RPMI7951 (cell line): ENCODE data around the gene CCDC91. TPM values are rescaled to one million over a fixed set of nuclear protein-coding genes. Genes with fewer than 3 reads are reported as not detected.

Experiments used
- DNase-seq: peaks from one replicate; pipeline ENCODE4 v3.0.0-alpha.2; 2012; ENCODE audit warnings: low read depth
- total RNA-seq: library from RNA; depleted of rRNA; stranded (reverse); fragments of >200 nt; shearing (Covaris generic); gene quantifications from 2 replicates; pipeline ENCODE4 v1.2.3, GENCODE V29; 2014

The CCDC91 gene
- total RNA-seq, 1 experiment from 2014 or later = 14.3 TPM

- peak; percentile 49 for DNase-seq
These were observed 345.8 kb downstream of the CCDC91 start for GRCh38 chr12:28536088-28536487.

DNA sequence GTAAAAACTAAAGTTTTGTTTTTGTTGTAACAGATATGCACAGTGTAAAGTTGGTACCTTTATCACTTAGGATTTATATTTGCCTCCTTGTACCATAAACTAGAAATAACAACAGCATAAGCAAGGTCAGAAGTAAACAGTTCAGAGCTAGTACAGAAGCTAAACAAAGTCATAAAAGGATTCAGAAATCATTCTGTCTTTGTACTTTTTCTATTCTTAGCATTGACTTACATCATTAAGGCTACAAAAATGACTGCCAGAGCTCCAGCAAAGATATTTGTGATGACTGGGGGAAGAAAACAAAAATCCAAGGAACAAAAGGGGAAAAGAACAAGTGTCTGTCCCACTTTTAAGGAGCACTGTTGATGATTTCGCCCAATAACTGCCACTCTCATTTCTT, 347.2 kb downstream of the CCDC91 start:
- DNase-seq = no peak

DNA sequence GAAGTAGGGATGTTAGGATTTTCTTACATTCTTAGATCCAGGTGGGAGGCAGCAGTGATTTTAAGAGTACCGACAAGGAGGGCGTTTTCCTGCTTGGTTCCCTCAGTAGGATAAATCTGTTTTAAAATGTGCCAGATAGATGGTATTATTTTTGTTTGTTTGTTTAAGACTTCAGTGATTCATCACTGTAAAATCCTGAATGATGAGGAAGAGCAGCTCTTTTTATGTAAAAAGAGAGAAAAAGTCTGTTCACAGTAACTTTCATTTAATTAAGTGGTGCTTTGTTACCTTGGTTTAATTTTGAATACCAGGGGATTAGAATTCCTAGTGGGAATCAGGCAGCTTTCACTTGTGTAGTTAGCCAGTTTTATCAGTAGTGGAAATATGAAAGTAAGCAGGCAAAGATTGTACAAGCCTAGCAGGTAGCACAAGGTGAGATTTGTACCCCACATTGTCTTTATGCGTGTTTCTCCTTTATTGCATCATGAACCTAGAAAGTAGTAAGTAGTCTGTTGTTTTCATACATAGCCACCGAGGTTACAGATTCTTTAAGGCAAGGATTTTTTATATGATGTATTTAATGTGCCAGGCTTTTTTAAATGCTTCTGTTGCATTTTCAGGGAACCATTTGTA, 349.6 kb downstream of the CCDC91 start:
- DNase-seq = no peak

DNA sequence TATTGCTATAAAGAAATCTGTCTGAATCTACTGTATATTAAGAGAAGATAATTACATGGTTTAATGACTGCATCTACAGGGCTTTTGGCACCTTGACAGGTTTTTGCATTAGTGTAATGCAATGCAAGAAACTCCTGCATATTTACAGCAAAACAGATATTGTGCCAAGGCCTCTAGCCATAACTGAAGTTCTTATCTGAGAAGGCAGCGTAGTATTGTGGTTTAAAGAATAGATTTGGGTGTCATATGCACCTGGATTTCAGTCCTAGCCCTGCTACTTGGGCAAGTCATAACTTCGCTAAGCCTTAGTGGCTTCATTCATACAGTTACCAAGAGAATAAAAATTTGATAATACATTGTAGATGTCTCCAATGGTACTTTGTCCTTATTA, 350.1 kb downstream of the CCDC91 start:
- no peak for DNase-seq

- DNase-seq = no peak
These were observed 353.0 kb downstream of the CCDC91 start for GRCh38 chr12:28543021-28543890.

- DNase-seq = peak; percentile 62
These were observed 360.8 kb downstream of the CCDC91 start for GRCh38 chr12:28550757-28551704.

- DNase-seq = no peak
These were observed 362.2 kb downstream of the CCDC91 start for GRCh38 chr12:28552251-28552970.

DNA sequence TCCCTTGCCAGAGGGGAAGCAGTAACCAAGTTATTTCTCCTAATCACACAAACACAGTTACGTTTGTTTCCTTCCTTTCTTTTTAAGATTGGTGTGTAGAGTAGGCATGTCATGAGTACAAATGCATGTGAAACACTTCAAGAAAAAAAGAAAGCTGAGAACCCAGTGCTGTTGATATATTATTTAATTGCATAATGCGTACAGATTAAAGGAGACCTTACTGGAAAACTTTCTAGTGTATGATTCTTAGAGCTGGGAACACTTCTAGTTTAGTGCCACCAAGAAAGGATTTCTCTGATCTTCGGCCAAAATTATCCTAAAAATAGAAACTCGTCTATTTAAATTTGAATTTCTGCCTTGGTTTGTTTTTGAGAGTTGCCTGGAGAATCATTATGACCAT, 365.5 kb downstream of the CCDC91 start:
- no peak for DNase-seq

DNA sequence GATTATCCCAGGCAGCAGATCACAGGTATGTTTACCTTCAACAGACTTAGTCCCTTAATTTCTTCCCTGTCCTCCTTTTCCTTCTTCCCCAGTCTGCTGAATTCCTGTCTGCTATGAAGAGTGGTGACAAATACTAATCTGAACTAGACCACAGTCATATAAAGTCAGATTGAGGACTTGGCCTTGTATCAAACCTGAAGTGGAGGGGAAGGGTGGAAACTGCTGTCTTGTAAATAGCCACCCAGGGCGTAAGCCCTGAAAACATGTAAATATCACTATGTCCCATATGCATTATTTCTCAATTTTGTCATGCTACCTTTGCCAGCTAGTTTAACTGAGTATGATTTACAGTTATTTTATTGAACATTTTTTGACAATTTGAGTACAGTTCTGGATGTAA, 368.0 kb downstream of the CCDC91 start:
- no peak for DNase-seq

DNA sequence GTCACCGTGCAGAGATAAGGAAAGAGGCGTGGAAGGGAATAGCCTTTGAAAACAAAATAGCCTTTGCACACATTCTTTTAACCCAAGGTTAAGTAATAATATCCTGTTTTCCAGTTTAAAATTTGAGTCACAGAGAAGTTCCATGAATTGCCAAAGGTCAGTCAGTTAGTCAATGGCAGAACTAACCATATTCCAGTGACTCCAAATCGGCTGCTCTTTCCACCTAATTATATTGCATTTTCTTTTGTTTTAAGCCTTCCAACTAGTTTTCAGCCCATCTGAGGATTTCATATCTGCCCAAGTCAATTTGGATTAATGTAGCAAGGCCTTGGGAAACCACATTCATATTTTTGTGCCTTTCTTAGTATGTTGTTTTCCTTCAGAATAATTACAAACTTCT, 373.0 kb downstream of the CCDC91 start:
- no peak for DNase-seq

DNA sequence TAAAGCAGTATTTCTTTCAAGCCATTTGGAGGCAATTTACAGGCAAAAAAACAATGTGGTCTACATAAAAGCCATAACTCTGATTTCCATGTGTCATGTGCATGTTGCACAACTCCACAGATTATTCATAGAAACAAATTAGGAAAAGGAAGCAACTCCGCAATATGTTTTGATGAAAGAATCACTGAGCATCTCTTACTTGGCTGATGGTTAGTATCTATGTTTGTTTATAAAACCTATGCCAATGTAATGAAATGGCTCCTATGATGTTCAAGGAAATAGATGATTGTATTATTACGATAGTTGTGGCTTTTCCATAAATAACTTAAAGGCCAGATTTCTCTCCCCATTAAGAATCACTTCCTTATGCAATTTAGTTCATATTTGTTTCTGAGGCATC, 373.7 kb downstream of the CCDC91 start:
- DNase-seq = peak; percentile 13

GRCh38 chr12:28568118-28568517, 377.9 kb downstream of the CCDC91 start:
- DNase-seq = peak; percentile 65

DNA sequence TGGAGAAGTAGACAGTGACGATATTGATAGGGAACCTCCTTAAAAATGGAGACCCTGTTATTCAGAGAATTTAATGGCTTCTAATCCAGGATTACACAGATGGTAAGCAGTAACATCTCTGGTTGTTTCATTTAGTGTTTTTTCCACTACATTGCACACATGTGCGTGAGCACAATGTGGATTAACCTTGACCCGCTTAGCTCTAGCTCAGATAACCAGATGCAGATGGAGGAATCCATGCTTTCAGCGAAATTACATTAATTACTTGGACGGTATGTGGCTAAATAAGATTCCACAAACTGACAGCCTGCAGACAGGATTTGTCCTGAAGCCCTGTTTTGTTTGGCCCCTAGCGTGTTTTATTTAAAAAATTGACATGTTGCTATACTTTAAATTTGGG, 378.4 kb downstream of the CCDC91 start:
- peak; percentile 27 for DNase-seq

GRCh38 chr12:28569698-28570411, 379.6 kb downstream of the CCDC91 start:
- DNase-seq = no peak

- no peak for DNase-seq
These were observed 380.6 kb downstream of the CCDC91 start for GRCh38 chr12:28570811-28571210.

- DNase-seq = no peak
These were observed 384.7 kb downstream of the CCDC91 start for GRCh38 chr12:28574746-28575592.

- no peak for DNase-seq
These were observed 385.4 kb downstream of the CCDC91 start for GRCh38 chr12:28575593-28576205.

DNA sequence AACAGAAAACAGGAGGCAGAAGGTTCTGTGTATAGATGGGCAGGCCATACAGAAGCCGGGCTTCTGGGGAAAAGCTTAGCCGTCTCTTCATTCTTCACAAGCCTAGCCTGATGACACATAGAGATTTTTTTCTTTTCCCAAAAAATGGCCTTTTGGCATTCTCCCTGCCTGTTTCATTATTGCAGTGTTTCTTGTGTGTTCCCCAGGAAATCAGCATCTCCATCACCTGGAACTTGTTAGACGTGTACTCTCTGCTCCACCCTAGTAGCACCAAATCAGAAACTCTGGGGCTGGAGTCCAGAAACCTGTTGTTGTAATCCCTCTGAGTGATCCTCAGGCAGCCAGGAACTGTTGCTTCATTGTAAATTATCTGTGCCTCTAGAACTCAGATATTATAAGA, 388.1 kb downstream of the CCDC91 start:
- no peak for DNase-seq

DNA sequence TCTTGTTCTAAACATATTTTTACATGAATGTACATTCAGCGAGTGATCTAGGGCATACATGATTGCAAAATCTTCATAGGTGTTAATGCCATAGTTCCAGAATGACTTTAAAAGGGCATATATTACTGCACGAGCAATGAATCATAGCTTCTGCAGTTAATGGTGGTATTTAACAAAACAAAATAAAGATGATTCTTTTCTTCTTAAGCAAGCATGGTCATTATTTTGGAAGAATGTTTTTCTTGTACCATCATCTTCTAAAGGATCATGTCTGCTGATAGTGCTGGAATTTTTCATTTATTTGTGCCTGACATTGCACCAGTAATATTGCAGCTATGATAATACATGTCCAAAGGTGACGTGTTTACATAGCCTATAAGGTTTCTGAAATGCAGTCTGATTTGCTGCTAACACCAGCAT, 388.6 kb downstream of the CCDC91 start:
- no peak for DNase-seq
